Urothelium cell line (cell line): Measurements from ENCODE around the gene STAB2.
"Not testable (repeated sequence)": the region's sequence is repeated elsewhere in the genome, so short reads cannot be mapped to it uniquely, and the experiment has no call there.

Source experiments
- DNase-seq: peaks from one replicate; pipeline ENCODE4 v3.0.0; 2011; ENCODE audit warnings: low spot score, mixed read lengths
- FAIRE-seq: peaks from 2 replicates; lab custom pipeline; 2011; peaks lifted over from hg19 to GRCh38; lab: Jason Lieb, UNC

Gene STAB2

GRCh38 chr12:103642240-103642864 is 55.3 kb downstream of the STAB2 start:
- FAIRE-seq: no peak
- no peak for DNase-seq

GRCh38 chr12:103645202-103645601 is 58.1 kb downstream of the STAB2 start:
- FAIRE-seq (no peak), DNase-seq (no peak)

GRCh38 chr12:103647267-103647666 is 60.2 kb downstream of the STAB2 start:
- FAIRE-seq (no peak), DNase-seq (peak; percentile 76)

- no peak for DNase-seq
- no peak for FAIRE-seq
Measured at GRCh38 chr12:103652808-103653207, 65.7 kb downstream of the STAB2 start.

- FAIRE-seq: not testable (repeated sequence)
Measured at GRCh38 chr12:103653568-103654173, 66.6 kb downstream of the STAB2 start.

GRCh38 chr12:103654816-103655215 is 67.7 kb downstream of the STAB2 start:
- DNase-seq (no peak), FAIRE-seq (no peak)

More at GRCh38 chr12:103653568-103654173, 66.6 kb downstream of the STAB2 start:
- not testable (repeated sequence) for DNase-seq

GRCh38 chr12:103656291-103656690 is 69.2 kb downstream of the STAB2 start:
- no peak for FAIRE-seq
- DNase-seq: no peak

- FAIRE-seq (no peak), DNase-seq (no peak)
Measured at GRCh38 chr12:103657331-103657730, 70.3 kb downstream of the STAB2 start.

- DNase-seq: no peak
- no peak for FAIRE-seq
Measured at GRCh38 chr12:103664626-103665025, 77.6 kb downstream of the STAB2 start.

GRCh38 chr12:103665971-103666370 is 78.9 kb downstream of the STAB2 start:
- DNase-seq (no peak), FAIRE-seq (no peak)

GRCh38 chr12:103667125-103667524 is 80.1 kb downstream of the STAB2 start:
- FAIRE-seq: no peak
- no peak for DNase-seq

- DNase-seq: no peak
- no peak for FAIRE-seq
Measured at GRCh38 chr12:103668520-103668919, 81.4 kb downstream of the STAB2 start.

GRCh38 chr12:103671367-103671766 is 84.3 kb downstream of the STAB2 start:
- FAIRE-seq (no peak), DNase-seq (no peak)

GRCh38 chr12:103672401-103673119 is 85.5 kb downstream of the STAB2 start:
- FAIRE-seq (no peak), DNase-seq (peak; percentile 4)

- DNase-seq: no peak
- no peak for FAIRE-seq
Measured at GRCh38 chr12:103673487-103673886, 86.4 kb downstream of the STAB2 start.

- FAIRE-seq (no peak), DNase-seq (no peak)
Measured at GRCh38 chr12:103673891-103674375, 86.9 kb downstream of the STAB2 start.

GRCh38 chr12:103676893-103677292 is 89.8 kb downstream of the STAB2 start:
- FAIRE-seq: no peak
- no peak for DNase-seq

- FAIRE-seq (no peak), DNase-seq (no peak)
Measured at GRCh38 chr12:103677341-103677740, 90.3 kb downstream of the STAB2 start.

- DNase-seq (no peak), FAIRE-seq (no peak)
Measured at GRCh38 chr12:103677905-103678304, 90.8 kb downstream of the STAB2 start.

- FAIRE-seq: no peak
- DNase-seq: no peak
Measured at GRCh38 chr12:103679421-103680170, 92.5 kb downstream of the STAB2 start.

GRCh38 chr12:103680591-103681141 is 93.6 kb downstream of the STAB2 start:
- no peak for FAIRE-seq
- DNase-seq: no peak
